Activated CD4-positive, alpha-beta T cell treated with anti-CD3 and anti-CD28 coated beads, Interleukin-2, amount 50 U/mL, for 16 hours (primary cell): Measurements from ENCODE around the gene SLC4A8.
"Not testable (repeated sequence)": the region's sequence is repeated elsewhere in the genome, so short reads cannot be mapped to it uniquely, and the experiment has no call there.

Source experiments
- DNase-seq: peaks from one replicate; pipeline ENCODE4 v3.0.0-alpha.2; 2020

The SLC4A8 gene

GRCh38 chr12:51482929-51483697, 58.5 kb downstream of the SLC4A8 start:
- DNase-seq = peak; percentile 48

GRCh38 chr12:51484119-51484518, 59.5 kb downstream of the SLC4A8 start:
- no peak for DNase-seq

- no peak for DNase-seq
These were observed 63.6 kb downstream of the SLC4A8 start for GRCh38 chr12:51488281-51488680.

- DNase-seq = no peak
These were observed 68.7 kb downstream of the SLC4A8 start for GRCh38 chr12:51493281-51493680.

GRCh38 chr12:51496895-51497294, 72.3 kb downstream of the SLC4A8 start:
- DNase-seq = no peak

- DNase-seq = no peak
These were observed 80.2 kb downstream of the SLC4A8 start for GRCh38 chr12:51504851-51505250.

GRCh38 chr12:51505360-51506105, 80.9 kb downstream of the SLC4A8 start:
- DNase-seq = no peak

- DNase-seq = no peak
These were observed 82.5 kb downstream of the SLC4A8 start for GRCh38 chr12:51507178-51507577.

- no peak for DNase-seq
These were observed 83.7 kb downstream of the SLC4A8 start for GRCh38 chr12:51508285-51508684.

GRCh38 chr12:51511546-51512260, 87.1 kb downstream of the SLC4A8 start:
- DNase-seq = no peak

GRCh38 chr12:51512438-51512837, 87.8 kb downstream of the SLC4A8 start:
- DNase-seq = no peak

- not testable (repeated sequence) for DNase-seq
These were observed 90.4 kb downstream of the SLC4A8 start for GRCh38 chr12:51515037-51515436.

GRCh38 chr12:51517316-51517715, 92.7 kb downstream of the SLC4A8 start:
- no peak for DNase-seq

- DNase-seq = no peak
These were observed 93.2 kb downstream of the SLC4A8 start for GRCh38 chr12:51517800-51518199.

- no peak for DNase-seq
These were observed 95.1 kb downstream of the SLC4A8 start for GRCh38 chr12:51519755-51520154.

GRCh38 chr12:51520576-51521325, 96.1 kb downstream of the SLC4A8 start:
- no peak for DNase-seq

- DNase-seq = no peak
These were observed 97.1 kb downstream of the SLC4A8 start for GRCh38 chr12:51521554-51522276.

GRCh38 chr12:51522696-51523095, 98.1 kb downstream of the SLC4A8 start:
- DNase-seq = no peak

- DNase-seq = no peak
These were observed 99.8 kb downstream of the SLC4A8 start for GRCh38 chr12:51524386-51524901.

- no peak for DNase-seq
These were observed 100.9 kb downstream of the SLC4A8 start for GRCh38 chr12:51525518-51525917.

- DNase-seq = no peak
These were observed 103.3 kb downstream of the SLC4A8 start for GRCh38 chr12:51527966-51528365.
